ENCODE data around the gene TSHZ2. TPM values are rescaled to one million over a fixed set of nuclear protein-coding genes. Genes with fewer than 3 reads are reported as not detected.

The TSHZ2 gene
- polyA plus RNA-seq, 1 donor from 2014 or later, result 4.6 TPM

DNA sequence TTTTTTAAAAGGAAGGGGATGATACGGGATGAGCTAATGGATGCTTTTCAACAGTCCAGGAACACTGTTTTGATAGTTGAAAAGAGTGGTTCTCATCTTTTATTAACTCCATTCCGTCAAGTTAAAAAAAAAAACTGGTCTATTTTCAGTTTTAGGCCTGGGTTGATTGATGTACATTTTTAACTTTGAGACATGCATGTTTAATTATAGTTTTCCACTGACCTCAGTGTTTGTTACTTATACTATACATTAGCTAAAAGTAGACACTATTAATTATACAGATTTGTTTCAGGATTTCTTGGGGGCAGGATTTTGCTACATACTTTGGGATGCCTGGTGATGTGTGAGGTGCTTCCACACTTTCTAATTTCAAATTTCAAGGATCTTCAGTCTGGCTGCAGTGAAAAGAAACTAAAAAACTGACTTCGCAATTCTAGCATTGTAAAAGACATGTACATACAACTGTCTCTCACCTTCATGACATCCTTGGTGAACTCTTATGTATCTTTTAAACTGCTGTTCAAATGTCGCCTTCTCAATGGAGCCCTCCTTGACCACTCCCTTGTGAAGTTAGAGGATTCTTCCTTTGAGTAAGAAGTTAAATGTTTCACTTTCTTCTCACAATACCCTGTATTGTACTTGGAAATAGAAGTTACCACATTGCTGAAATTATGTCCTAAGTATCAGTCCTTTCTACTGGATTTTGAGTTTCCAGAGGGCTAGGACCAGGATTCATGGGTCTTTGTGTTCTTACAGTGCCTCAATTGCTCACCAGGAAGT is 101.7 kb downstream of the TSHZ2 start:
- Histone ChIP-seq H3K27me3 (ENCODE audit: insufficient read depth, low read depth, low read length) (no peaks in the 10 kb centered on the region), H3K9ac (ENCODE audit: low read length) (no peak overlapping the region), H3K27ac (ENCODE audit: low read length) (no peak overlapping the region), H3F3A (ENCODE audit: insufficient read depth, low read length, poor library complexity, severe bottlenecking) (no peaks in the 10 kb centered on the region), H3K4me3 (ENCODE audit: low read length) (no peak overlapping the region), H3K9me2 (ENCODE audit: insufficient read depth, low read length) (no peaks in the 10 kb centered on the region), H4K20me1 (ENCODE audit: insufficient read depth) (no peaks in the 10 kb centered on the region), H3K79me2 (replicated peaks; ENCODE audit: insufficient read depth, low read length) (no peaks in the 10 kb centered on the region), H3K4me2 (ENCODE audit: low read length) (no peak overlapping the region), H2AFZ (ENCODE audit: low read depth, low read length) (no peak overlapping the region), H3K9me3 (ENCODE audit: low read length) (no peaks in the 10 kb centered on the region), H3K36me3 (ENCODE audit: insufficient read depth, low read length) (no peaks in the 10 kb centered on the region)
- TF ChIP-seq, protein P1, sequence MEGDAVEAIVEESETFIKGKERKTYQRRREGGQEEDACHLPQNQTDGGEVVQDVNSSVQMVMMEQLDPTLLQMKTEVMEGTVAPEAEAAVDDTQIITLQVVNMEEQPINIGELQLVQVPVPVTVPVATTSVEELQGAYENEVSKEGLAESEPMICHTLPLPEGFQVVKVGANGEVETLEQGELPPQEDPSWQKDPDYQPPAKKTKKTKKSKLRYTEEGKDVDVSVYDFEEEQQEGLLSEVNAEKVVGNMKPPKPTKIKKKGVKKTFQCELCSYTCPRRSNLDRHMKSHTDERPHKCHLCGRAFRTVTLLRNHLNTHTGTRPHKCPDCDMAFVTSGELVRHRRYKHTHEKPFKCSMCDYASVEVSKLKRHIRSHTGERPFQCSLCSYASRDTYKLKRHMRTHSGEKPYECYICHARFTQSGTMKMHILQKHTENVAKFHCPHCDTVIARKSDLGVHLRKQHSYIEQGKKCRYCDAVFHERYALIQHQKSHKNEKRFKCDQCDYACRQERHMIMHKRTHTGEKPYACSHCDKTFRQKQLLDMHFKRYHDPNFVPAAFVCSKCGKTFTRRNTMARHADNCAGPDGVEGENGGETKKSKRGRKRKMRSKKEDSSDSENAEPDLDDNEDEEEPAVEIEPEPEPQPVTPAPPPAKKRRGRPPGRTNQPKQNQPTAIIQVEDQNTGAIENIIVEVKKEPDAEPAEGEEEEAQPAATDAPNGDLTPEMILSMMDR (IDR thresholded peaks at IDR 0.05; ENCODE audit: poor library complexity, severe bottlenecking), result no peak

DNA sequence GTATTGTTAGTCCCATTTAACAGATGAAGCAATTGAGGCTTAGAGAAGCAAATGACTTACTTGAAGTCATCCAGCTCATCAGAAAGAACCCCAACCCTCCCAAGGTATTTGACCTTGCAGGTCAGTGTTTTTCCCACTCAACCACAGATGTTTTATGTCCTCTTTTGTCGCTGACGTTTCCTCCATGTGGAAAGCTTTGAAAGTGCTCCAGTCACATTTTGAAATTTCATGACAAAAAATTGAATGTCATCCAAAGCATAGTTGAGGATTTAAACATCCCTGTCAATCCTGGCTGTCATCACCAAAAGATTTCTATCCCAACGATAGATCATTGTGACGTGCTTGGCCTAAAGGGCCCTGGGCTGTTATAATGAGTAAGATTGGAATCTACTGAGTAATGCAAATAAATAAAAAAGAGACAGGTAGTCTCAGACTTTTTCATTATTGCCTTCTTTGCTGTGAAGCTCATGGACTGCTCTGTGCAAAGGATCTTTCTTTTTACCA is 102.7 kb downstream of the TSHZ2 start:
- H3K79me2 ChIP-seq (replicated peaks; ENCODE audit: insufficient read depth, low read length), result no peaks in the 10 kb centered on the region
- no peaks in the 10 kb centered on the region for H3F3A ChIP-seq (ENCODE audit: insufficient read depth, low read length, poor library complexity, severe bottlenecking)
- no peak for TF ChIP-seq SMC3 (conservative IDR thresholded peaks at IDR 0.05; ENCODE audit: poor library complexity)
- no peaks in the 10 kb centered on the region for H3K9me2 ChIP-seq (ENCODE audit: insufficient read depth, low read length)
- H3K4me3 ChIP-seq (ENCODE audit: low read length), result no peak overlapping the region
- H2AFZ ChIP-seq (ENCODE audit: low read depth, low read length), result no peak overlapping the region
- no peak overlapping the region for H3K4me2 ChIP-seq (ENCODE audit: low read length)
- H3K27ac ChIP-seq (ENCODE audit: low read length), result no peak overlapping the region
- no peak overlapping the region for H3K9ac ChIP-seq (ENCODE audit: low read length)
- no peaks in the 10 kb centered on the region for H3K9me3 ChIP-seq (ENCODE audit: low read length)
- H4K20me1 ChIP-seq (ENCODE audit: insufficient read depth), result no peaks in the 10 kb centered on the region
- H3K27me3 ChIP-seq (ENCODE audit: insufficient read depth, low read depth, low read length), result no peaks in the 10 kb centered on the region
- no peaks in the 10 kb centered on the region for H3K36me3 ChIP-seq (ENCODE audit: insufficient read depth, low read length)

DNA sequence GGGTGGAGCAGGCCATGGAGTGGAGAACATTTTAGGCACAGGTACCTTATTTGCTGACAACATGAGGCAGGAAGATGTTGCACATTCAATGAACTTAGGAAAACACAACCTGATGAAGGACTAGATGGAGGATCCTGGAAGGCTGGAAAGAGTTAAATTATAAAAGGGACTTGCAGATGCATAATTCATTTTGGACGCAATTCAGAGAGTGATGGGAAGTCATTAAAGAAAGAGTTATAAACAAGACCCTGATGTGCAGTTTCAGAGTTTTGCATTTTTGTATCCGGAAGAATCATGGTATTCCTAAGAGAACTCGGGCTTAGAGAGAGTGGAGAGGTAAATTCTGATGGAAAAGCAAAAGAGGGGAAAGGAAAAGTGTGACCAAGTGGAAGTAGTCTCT is 104.5 kb downstream of the TSHZ2 start:
- Histone ChIP-seq H3K9me2 (ENCODE audit: insufficient read depth, low read length) (no peaks in the 10 kb centered on the region), H3K36me3 (ENCODE audit: insufficient read depth, low read length) (no peaks in the 10 kb centered on the region), H3K79me2 (replicated peaks; ENCODE audit: insufficient read depth, low read length) (no peaks in the 10 kb centered on the region), H3K4me2 (ENCODE audit: low read length) (no peak overlapping the region), H4K20me1 (ENCODE audit: insufficient read depth) (no peaks in the 10 kb centered on the region), H3K9ac (ENCODE audit: low read length) (no peak overlapping the region), H2AFZ (ENCODE audit: low read depth, low read length) (no peak overlapping the region), H3K27ac (ENCODE audit: low read length) (no peak overlapping the region), H3K27me3 (ENCODE audit: insufficient read depth, low read depth, low read length) (no peaks in the 10 kb centered on the region), H3F3A (ENCODE audit: insufficient read depth, low read length, poor library complexity, severe bottlenecking) (no peaks in the 10 kb centered on the region), H3K9me3 (ENCODE audit: low read length) (no peaks in the 10 kb centered on the region), H3K4me3 (ENCODE audit: low read length) (no peak overlapping the region)
- TF ChIP-seq, protein P2, sequence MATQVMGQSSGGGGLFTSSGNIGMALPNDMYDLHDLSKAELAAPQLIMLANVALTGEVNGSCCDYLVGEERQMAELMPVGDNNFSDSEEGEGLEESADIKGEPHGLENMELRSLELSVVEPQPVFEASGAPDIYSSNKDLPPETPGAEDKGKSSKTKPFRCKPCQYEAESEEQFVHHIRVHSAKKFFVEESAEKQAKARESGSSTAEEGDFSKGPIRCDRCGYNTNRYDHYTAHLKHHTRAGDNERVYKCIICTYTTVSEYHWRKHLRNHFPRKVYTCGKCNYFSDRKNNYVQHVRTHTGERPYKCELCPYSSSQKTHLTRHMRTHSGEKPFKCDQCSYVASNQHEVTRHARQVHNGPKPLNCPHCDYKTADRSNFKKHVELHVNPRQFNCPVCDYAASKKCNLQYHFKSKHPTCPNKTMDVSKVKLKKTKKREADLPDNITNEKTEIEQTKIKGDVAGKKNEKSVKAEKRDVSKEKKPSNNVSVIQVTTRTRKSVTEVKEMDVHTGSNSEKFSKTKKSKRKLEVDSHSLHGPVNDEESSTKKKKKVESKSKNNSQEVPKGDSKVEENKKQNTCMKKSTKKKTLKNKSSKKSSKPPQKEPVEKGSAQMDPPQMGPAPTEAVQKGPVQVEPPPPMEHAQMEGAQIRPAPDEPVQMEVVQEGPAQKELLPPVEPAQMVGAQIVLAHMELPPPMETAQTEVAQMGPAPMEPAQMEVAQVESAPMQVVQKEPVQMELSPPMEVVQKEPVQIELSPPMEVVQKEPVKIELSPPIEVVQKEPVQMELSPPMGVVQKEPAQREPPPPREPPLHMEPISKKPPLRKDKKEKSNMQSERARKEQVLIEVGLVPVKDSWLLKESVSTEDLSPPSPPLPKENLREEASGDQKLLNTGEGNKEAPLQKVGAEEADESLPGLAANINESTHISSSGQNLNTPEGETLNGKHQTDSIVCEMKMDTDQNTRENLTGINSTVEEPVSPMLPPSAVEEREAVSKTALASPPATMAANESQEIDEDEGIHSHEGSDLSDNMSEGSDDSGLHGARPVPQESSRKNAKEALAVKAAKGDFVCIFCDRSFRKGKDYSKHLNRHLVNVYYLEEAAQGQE (IDR thresholded peaks at IDR 0.05; ENCODE audit: borderline replicate concordance), result no peak
- no peak for TF ChIP-seq MXI1 (conservative IDR thresholded peaks at IDR 0.05; ENCODE audit: poor library complexity, severe bottlenecking)
- no peak for TF ChIP-seq EZH2 (IDR thresholded peaks at IDR 0.05; ENCODE audit: borderline replicate concordance, insufficient read depth, low read length, poor library complexity, severe bottlenecking)
- no peak for TF ChIP-seq RAD21 (conservative IDR thresholded peaks at IDR 0.05)
- TF ChIP-seq POLR2AphosphoS5 (IDR thresholded peaks at IDR 0.05), result no peak
- no peak for TF ChIP-seq TAF1 (IDR thresholded peaks at IDR 0.05; ENCODE audit: low read depth)
- no peak for TF ChIP-seq EP300 (conservative IDR thresholded peaks at IDR 0.05; ENCODE audit: poor library complexity, severe bottlenecking)
- TF ChIP-seq, protein P1 (IDR thresholded peaks at IDR 0.05; ENCODE audit: poor library complexity, severe bottlenecking), result no peak
- TF ChIP-seq SMC3 (conservative IDR thresholded peaks at IDR 0.05; ENCODE audit: poor library complexity), result no peak
